Loucy (cell line): ENCODE measurements around the gene TCF7.

Source experiments
- H2AFZ ChIP-seq: fragments of 200-600 bp; sonication (generic); 2 replicates; pipeline ENCODE4 v1.6.0; 2016; ENCODE audit warnings: antibody characterized with exemption, mild to moderate bottlenecking, low read length, moderate library complexity
- H3F3A ChIP-seq: fragments of 200-600 bp; 2 replicates; pipeline ENCODE4 v1.6.0; 2016; ENCODE audit warnings: antibody characterized with exemption, low read depth, mild to moderate bottlenecking
- H3K27me3 ChIP-seq: fragments of 200-600 bp; sonication (generic); 2 replicates; pipeline ENCODE4 v1.6.1; 2014; ENCODE audit warnings: low read length, mild to moderate bottlenecking; ENCODE audit not compliant: insufficient read depth, poor library complexity, severe bottlenecking
- H3K36me3 ChIP-seq: fragments of 200-600 bp; sonication (generic); 2 replicates; pipeline ENCODE4 v1.6.1; 2016; ENCODE audit warnings: low read length; ENCODE audit not compliant: insufficient read depth
- H3K4me1 ChIP-seq: fragments of 200-600 bp; sonication (generic); 2 replicates; pipeline ENCODE4 v1.5.1; 2014; ENCODE audit warnings: low read length, mild to moderate bottlenecking; ENCODE audit not compliant: insufficient read depth, poor library complexity, severe bottlenecking
- H3K4me2 ChIP-seq: fragments of 200-600 bp; sonication (generic); 2 replicates; pipeline ENCODE4 v1.6.0; 2014; ENCODE audit warnings: antibody characterized with exemption, low read length, low read depth, mild to moderate bottlenecking; ENCODE audit not compliant: poor library complexity, severe bottlenecking
- H3K4me3 ChIP-seq: fragments of 200-600 bp; sonication (generic); 2 replicates; pipeline ENCODE4 v1.5.1; 2014; ENCODE audit warnings: low read length, mild to moderate bottlenecking, mixed read lengths; ENCODE audit not compliant: poor library complexity, severe bottlenecking
- H3K79me2 ChIP-seq: fragments of 200-600 bp; sonication (generic); 2 replicates; pipeline ENCODE4 v1.6.1; 2014; ENCODE audit warnings: low read length; ENCODE audit not compliant: insufficient read depth
- H3K9ac ChIP-seq: fragments of 200-600 bp; sonication (generic); 2 replicates; pipeline ENCODE4 v1.6.0; 2014; ENCODE audit warnings: mild to moderate bottlenecking, low read depth, low read length, moderate library complexity; ENCODE audit not compliant: poor library complexity, severe bottlenecking
- H3K9me2 ChIP-seq: fragments of 200-600 bp; sonication (generic); replicated peaks from 2 replicates; pipeline ENCODE4 v1.6.1; 2016; ENCODE audit warnings: low read depth, low read length, mixed read lengths
- H3K9me3 ChIP-seq: fragments of 200-600 bp; sonication (generic); 2 replicates; pipeline ENCODE4 v1.6.1; 2014; ENCODE audit warnings: mild to moderate bottlenecking, antibody characterized with exemption, low read length, low read depth; ENCODE audit not compliant: insufficient read depth
- H4K20me1 ChIP-seq: fragments of 200-600 bp; sonication (generic); 2 replicates; pipeline ENCODE4 v1.6.0; 2014; ENCODE audit warnings: antibody characterized with exemption, low read length, mild to moderate bottlenecking; ENCODE audit not compliant: insufficient read depth, poor library complexity, severe bottlenecking
- CTCF ChIP-seq: fragments of 200-600 bp; sonication (generic); conservative IDR thresholded peaks from 2 replicates; pipeline ENCODE4 v1.5.1; 2014; ENCODE audit warnings: mild to moderate bottlenecking, antibody characterized with exemption, low read length
- EZH2phosphoT487 ChIP-seq: fragments of 200-600 bp; IDR thresholded peaks from 2 replicates; pipeline ENCODE4 v1.6.1; 2018; ENCODE audit warnings: antibody characterized with exemption, mild to moderate bottlenecking, moderate library complexity, borderline replicate concordance

TCF7 gene

DNA sequence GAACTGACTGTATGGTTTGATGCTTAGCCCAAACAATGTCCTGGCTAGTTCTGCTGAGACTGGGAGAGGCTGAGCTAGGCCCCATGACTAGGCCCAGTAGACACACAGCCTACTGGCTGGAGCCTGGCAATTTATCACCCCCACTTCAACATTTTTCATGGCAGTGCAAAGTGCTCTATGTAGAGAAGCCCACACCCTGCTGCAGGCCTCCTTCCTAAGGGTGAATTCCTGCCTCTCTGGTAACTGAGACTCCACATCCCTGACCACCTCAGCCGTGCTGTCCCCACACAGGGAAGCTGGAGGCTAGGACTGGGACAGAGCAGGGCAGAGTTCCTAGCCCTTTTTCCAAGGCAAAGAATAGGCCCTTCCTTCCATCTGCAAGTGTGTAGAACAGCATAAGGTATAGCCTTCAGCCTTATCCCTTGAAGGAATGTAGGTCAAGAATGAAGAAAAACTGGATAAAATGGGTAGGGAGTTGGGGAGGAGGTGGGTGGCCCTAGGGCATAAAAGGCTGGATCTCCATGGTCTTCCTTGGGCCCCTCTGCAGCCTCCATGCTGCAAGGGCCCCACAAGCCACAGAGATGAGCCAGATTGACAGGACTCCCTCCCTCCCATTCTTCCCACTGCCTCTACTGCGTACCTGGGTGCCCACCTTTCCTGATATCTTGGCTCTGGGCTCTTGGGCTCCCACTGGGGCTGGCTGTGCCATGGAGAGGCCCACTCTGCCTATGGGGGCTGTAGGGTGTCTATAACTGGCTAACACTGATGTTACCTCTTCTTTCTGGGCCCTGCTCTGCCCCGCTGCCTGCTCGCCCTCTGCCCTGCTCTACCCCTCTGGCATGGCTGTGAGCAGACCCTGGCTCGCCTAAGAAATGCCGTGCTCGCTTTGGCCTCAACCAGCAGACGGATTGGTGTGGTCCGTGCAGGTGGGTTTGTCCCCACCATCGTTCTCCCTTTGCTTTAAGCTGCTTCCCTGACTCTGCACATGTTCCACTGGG, 29.8 kb downstream of the TCF7 start:
- H3K4me2 ChIP-seq: no peak overlapping the region
- H3K9me2 ChIP-seq: no peaks in the 10 kb centered on the region
- TF ChIP-seq EZH2phosphoT487: no peak
- no peak for TF ChIP-seq CTCF
- H3K9ac ChIP-seq: no peak overlapping the region
- no peak overlapping the region for H3K4me3 ChIP-seq
- H3K79me2 ChIP-seq: no peaks in the 10 kb centered on the region
- no peaks in the 10 kb centered on the region for H3K9me3 ChIP-seq
- peaks cover 15% of the 10 kb centered on the region for H3K4me1 ChIP-seq
- H3K36me3 ChIP-seq: peaks cover 14% of the 10 kb centered on the region; the same call in 1 of the 2 replicates
- no peaks in the 10 kb centered on the region for H3K27me3 ChIP-seq
- no peaks in the 10 kb centered on the region for H3F3A ChIP-seq
- H4K20me1 ChIP-seq: peaks cover 5% of the 10 kb centered on the region
- no peak overlapping the region for H2AFZ ChIP-seq

GRCh38 chr5:134145041-134145757, 30.7 kb downstream of the TCF7 start:
- Histone ChIP-seq H3F3A (no peaks in the 10 kb centered on the region), H2AFZ (no peak overlapping the region), H3K4me2 (no peak overlapping the region), H3K9me2 (no peaks in the 10 kb centered on the region), H3K27me3 (no peaks in the 10 kb centered on the region), H3K4me1 (peaks cover 6% of the 10 kb centered on the region), H3K36me3 (peaks cover 24% of the 10 kb centered on the region; the same call in 1 of the 2 replicates), H3K79me2 (no peaks in the 10 kb centered on the region), H4K20me1 (peaks cover 5% of the 10 kb centered on the region), H3K9me3 (no peaks in the 10 kb centered on the region), H3K4me3 (no peak overlapping the region), H3K9ac (no peak overlapping the region)
- TF ChIP-seq CTCF (no peak), EZH2phosphoT487 (no peak)

DNA sequence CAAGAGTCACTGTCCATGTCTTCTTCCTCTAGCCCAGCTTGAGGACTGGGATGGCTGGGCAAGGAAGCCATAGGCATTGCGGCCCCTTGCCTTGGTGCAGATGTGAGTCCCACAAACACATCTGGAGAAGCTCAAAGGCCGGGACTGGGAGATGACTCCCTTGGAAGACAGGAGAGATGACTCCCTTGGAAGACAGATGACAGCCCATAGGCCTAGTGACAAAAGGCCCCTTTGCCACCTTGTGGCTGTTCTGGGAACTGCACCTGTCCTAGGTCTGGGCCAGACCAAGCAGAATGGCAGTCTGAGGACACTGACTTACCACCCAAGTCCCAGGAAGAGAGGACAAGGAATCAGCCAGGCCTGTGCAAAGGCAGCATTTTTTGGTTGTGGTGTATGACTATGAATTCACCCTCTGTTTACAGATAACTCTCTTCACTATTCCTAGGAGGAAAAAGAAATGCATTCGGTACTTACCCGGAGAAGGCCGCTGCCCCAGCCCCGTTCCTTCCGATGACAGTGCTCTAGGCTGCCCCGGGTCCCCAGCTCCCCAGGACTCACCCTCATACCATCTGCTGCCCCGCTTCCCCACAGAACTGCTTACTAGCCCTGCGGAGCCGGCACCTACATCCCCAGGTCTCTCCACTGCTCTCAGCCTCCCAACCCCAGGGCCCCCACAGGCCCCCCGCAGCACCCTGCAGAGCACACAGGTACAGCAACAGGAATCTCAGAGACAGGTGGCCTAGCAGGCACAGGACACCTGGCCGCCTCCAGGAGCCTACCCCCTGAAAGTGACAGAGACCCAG, 31.5 kb downstream of the TCF7 start:
- Histone ChIP-seq H3K27me3 (no peaks in the 10 kb centered on the region), H4K20me1 (peaks cover 5% of the 10 kb centered on the region), H3K4me2 (no peak overlapping the region), H3F3A (no peaks in the 10 kb centered on the region), H3K9me3 (no peaks in the 10 kb centered on the region), H3K36me3 (peaks cover 31% of the 10 kb centered on the region; the same call in 1 of the 2 replicates), H3K79me2 (no peaks in the 10 kb centered on the region), H2AFZ (no peak overlapping the region), H3K4me3 (no peak overlapping the region), H3K9me2 (no peaks in the 10 kb centered on the region), H3K9ac (no peak overlapping the region), H3K4me1 (no peaks in the 10 kb centered on the region)
- TF ChIP-seq EZH2phosphoT487: no peak
- TF ChIP-seq CTCF: peak; percentile 67
